NCI-H2196 treated with DMSO at 0.1 percent for 48 hours (cell line): Measurements from ENCODE around the gene CDAN1.
"Not testable (repeated sequence)": the region's sequence is repeated elsewhere in the genome, so short reads cannot be mapped to it uniquely, and the experiment has no call there.

Experiments
- DNase-seq: peaks from one replicate; lab custom pipeline; 2025; ENCODE audit not compliant: unreplicated experiment; lab: John Stamatoyannopoulos, UW

Gene CDAN1

GRCh38 chr15:42712584-42712983 lies 24.3 kb downstream of the CDAN1 start:
- DNase-seq, result no peak

GRCh38 chr15:42711746-42712145 lies 25.2 kb downstream of the CDAN1 start:
- no peak for DNase-seq

DNA sequence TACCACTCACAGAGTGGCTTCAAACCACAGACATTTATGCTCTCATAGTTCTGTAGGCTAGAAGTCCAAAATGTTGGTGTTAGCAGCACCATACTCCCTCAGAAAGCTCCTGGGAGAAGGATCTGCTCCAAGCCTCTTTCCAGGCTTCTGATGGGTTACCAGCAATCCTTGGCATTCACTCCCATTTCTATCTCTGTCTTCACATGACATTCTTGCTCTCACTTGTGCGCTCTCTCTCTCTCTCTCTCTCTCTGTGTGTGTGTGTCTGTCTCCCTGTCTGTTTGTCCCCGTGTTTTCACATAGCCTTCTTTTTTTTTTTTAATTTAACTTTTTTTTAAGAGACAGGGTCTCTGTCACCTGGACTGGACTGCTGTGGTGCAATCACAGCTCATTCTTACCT lies 26.3 kb downstream of the CDAN1 start:
- DNase-seq, result no peak

- DNase-seq, result no peak
Observed at GRCh38 chr15:42707873-42708544, 28.9 kb downstream of the CDAN1 start.

DNA sequence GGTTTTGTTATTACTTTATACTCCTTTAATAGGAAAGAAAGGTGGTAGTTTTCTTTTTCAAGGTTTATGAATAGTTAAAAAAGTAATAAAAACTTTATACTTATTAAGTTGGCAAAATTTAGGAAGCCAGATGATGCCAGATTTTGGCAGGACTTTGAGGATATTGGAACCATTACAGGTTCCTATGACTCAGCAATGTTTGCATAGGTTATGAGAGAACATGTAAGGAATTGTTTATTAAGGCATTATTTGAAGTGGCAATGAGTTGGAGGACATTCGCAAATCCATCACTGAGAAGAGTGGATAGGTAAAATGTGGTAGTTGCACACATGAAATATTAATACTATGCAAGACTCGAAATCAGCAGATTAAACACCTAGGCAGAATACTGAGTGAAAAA lies 29.9 kb downstream of the CDAN1 start:
- no peak for DNase-seq

GRCh38 chr15:42705336-42705735 lies 31.6 kb downstream of the CDAN1 start:
- no peak for DNase-seq

DNA sequence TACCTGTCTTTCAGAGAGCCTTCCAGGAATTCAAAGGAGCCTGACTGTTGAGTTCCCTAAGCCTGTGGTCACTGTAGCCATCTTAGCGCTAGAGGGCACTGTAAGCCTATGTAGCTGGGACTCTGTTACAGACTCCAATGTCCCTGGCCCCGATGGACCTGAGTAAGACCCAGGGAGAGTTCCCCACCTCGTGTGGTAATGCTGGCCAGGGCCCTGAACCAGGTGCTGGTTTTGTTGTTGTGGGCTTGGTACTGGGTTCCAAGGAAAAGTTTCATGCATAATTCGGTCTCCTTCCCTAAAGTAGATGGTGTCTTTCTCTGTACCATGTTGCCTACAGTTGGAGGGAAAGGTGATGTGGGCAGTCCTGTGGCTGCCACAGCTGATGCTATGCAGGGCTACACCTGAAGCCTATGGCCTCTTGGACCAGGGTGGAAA lies 32.4 kb downstream of the CDAN1 start:
- no peak for DNase-seq

GRCh38 chr15:42696626-42697025 lies 40.3 kb downstream of the CDAN1 start:
- no peak for DNase-seq

DNA sequence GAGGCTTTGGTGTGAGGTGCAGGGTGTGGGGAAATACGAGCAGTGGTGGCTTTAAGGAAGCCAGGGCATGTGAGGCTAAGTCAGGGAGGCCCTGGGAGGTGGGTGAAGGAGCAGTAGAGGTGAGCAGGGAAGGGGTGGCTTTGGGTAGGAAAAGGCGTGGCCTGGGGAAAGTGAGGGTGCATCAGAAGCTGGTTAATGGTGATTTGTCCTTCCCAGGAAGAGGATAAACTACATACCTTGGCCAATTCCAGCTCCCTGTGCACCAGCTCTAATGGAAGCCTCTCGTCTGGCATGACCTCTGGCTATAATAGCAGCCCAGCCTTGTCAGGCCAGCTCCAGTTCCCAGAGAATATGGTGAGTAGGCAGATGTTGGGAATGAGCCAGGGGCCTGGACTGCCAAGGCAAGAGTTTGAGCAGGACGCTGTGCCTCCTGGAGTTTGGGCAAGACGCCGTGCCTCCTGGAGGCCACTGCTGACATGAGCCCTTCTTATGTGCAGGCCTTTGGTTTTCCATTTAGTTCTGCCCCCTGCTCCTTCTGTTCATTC lies 41.3 kb downstream of the CDAN1 start:
- no peak for DNase-seq

GRCh38 chr15:42694398-42694797 lies 42.5 kb downstream of the CDAN1 start:
- DNase-seq, result no peak

GRCh38 chr15:42693942-42694341 lies 43.0 kb downstream of the CDAN1 start:
- no peak for DNase-seq

- no peak for DNase-seq
Observed at GRCh38 chr15:42693496-42693895, 43.4 kb downstream of the CDAN1 start.

DNA sequence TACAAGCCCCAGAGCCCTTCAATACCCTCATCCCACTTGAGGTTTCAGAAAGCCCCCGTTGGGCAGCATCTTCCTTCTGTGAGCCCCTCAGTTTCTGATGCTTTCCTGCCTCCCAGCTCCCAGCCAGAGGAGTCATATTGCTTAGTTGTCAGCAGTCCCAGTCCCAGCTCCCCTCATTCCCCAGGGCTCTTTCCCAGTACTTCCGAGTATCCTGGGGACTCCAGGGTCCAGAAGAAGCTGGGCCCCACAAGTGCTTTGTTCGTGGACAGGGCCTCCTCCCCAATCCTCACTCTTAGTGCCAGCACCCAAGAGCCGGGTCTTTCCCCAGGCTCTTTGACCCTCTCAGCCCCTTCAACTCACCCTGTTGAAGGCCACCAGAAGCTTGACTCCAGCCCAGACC lies 43.9 kb downstream of the CDAN1 start:
- DNase-seq, result no peak

- DNase-seq, result no peak
Observed at GRCh38 chr15:42692536-42692935, 44.4 kb downstream of the CDAN1 start.

DNA sequence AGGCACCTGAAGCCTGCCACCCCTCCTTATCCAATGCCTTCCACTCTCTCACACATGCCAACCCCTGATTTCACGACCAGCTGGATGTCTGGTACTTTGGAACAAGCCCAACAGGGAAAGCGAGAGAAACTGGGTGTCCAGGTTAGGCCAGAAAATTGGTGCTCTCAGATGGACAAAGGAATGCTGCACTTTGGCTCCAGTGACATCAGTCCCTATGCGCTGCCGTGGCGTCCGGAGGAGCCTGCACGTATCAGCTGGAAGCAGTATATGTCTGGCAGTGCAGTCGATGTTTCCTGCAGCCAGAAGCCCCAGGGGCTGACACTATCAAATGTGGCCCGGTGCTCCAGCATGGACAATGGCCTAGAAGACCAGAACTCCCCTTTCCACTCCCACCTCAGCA lies 45.2 kb downstream of the CDAN1 start:
- DNase-seq, result no peak

DNA sequence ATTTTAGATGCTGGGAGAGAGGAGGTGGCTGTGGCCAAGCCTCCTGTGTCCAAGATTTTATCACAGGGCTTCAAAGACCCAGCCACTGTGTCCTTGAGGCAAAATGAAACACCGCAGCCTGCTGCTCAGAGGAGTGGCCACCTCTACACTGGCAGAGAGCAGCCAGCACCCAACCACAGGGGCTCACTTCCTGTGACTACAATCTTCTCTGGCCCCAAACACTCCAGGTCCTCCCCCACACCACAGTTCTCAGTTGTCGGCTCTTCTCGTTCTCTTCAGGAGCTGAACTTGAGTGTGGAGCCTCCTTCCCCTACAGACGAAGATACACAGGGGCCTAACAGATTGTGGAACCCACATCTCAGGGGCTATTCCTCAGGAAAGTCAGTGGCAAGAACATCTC lies 45.6 kb downstream of the CDAN1 start:
- DNase-seq, result no peak

- no peak for DNase-seq
Observed at GRCh38 chr15:42688301-42688700, 48.6 kb downstream of the CDAN1 start.

DNA sequence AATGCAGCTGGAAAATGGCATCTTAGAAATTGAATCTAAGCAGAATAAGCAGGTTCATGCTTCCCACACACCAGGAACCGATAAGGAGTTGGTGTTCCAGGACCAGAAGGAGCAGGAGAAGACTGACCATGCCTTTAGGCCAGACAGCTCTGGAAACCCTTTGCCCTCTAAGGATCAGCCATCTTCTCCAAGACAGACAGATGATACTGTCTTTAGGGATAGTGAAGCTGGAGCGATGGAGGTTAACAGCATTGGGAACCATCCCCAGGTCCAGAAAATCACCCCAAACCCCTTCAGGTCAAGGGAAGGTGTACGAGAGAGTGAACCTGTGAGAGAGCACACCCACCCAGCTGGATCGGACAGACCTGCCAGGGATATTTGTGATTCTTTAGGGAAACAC lies 49.2 kb downstream of the CDAN1 start:
- DNase-seq, result no peak

GRCh38 chr15:42686281-42686680 lies 50.6 kb downstream of the CDAN1 start:
- DNase-seq, result no peak

- no peak for DNase-seq
Observed at GRCh38 chr15:42681119-42681518, 55.8 kb downstream of the CDAN1 start.

- DNase-seq, result not testable (repeated sequence)
Observed at GRCh38 chr15:42680142-42680482, 56.8 kb downstream of the CDAN1 start.

GRCh38 chr15:42679285-42680141 lies 57.4 kb downstream of the CDAN1 start:
- no peak for DNase-seq
